GM12878 (cell line): ENCODE results near the gene CDHR5. TPM values are rescaled to one million over a fixed set of nuclear protein-coding genes. Genes with fewer than 3 reads are reported as not detected.

ENCODE experiments used
- ATAC-seq: fragments of 200-7000 bp; cut with Tn5 transposase; 3 replicates; pipeline ENCODE4 v1.9.1; 2020; ENCODE audit warnings: mild to moderate bottlenecking, moderate library complexity
- BruUV-seq: library from RNA; stranded (reverse); fragments of 400-500 nt; replicated peaks from 2 replicates; lab custom pipeline; 2021; lab: Mats Ljungman, UMichigan
- CTCF ChIA-PET: fragments of 300-600 bp; sonication (Branson Sonifier 250); formaldehyde crosslinking; extraction: SDS; loops from one replicate; lab custom pipeline; 2021; ENCODE audit warnings: inconsistent platforms; lab: Yijun Ruan, JAX
- POLR2A ChIA-PET: fragments of 350-600 bp; formaldehyde crosslinking; extraction: SDS; loops from one replicate; lab custom pipeline; 2021; ENCODE audit warnings: inconsistent platforms; lab: Charles Lee
- RAD21 ChIA-PET: fragments of 300-600 bp; sonication (Branson Sonifier 250); formaldehyde crosslinking; loops from one replicate; lab custom pipeline; 2023; ENCODE audit warnings: antibody characterized with exemption; ENCODE audit not compliant: unreplicated experiment; lab: Charles Lee
- SMC1A ChIA-PET: fragments of 300-600 bp; sonication (Branson Sonifier 250); formaldehyde crosslinking; loops from one replicate; lab custom pipeline; 2023; ENCODE audit not compliant: unreplicated experiment, uncharacterized antibody; lab: Charles Lee
- DNase-seq: peaks from one replicate; pipeline ENCODE4 v3.0.0-alpha.2; 2011; ENCODE audit warnings: low read depth, low spot score
- FAIRE-seq: peaks from 3 replicates; lab custom pipeline; 2011; peaks lifted over from hg19 to GRCh38; lab: Jason Lieb, UNC
- H2AFZ ChIP-seq: 2 replicates; pipeline ENCODE4 v1.6.0; 2011; ENCODE audit warnings: low read depth, low read length, control low read depth; ENCODE audit not compliant: control insufficient read depth
- H3K27ac ChIP-seq: 2 replicates; pipeline ENCODE4 v1.5.1; 2011; ENCODE audit warnings: control low read depth; ENCODE audit not compliant: control insufficient read depth, insufficient read depth
- H3K27me3 ChIP-seq, 2 experiments: replicated peaks in 1 of 2; 2 replicates each; pipeline versions ENCODE4 v1.6.0 to v1.6.1; 2011; ENCODE audit warnings: low read length in 1 of 2; ENCODE audit not compliant: control insufficient read depth in 2 of 2, insufficient read depth in 2 of 2
- H3K36me3 ChIP-seq, 2 experiments: 2 replicates each; pipeline ENCODE4 v1.5.1; 2011; ENCODE audit warnings: low read length in 1 of 2; ENCODE audit not compliant: control insufficient read depth in 2 of 2, insufficient read depth in 2 of 2
- H3K4me1 ChIP-seq: 2 replicates; pipeline ENCODE4 v1.6.1; 2011; ENCODE audit warnings: mild to moderate bottlenecking, low read length, moderate library complexity, mixed read lengths; ENCODE audit not compliant: control insufficient read depth, insufficient read depth
- H3K4me2 ChIP-seq: 2 replicates; pipeline ENCODE4 v1.6.0; 2011; ENCODE audit warnings: control low read depth; ENCODE audit not compliant: control insufficient read depth, insufficient read depth
- H3K4me3 ChIP-seq: fragments of 200-600 bp; sonication (generic); 2 replicates; pipeline ENCODE4 v1.5.1; 2016
- H3K79me2 ChIP-seq: 2 replicates; pipeline ENCODE4 v1.6.0; 2011; ENCODE audit warnings: low read length; ENCODE audit not compliant: control insufficient read depth, insufficient read depth
- H3K9ac ChIP-seq: 2 replicates; pipeline ENCODE4 v1.8.0; 2011; ENCODE audit warnings: low read length, control low read depth, mixed read lengths; ENCODE audit not compliant: control insufficient read depth, insufficient read depth
- H3K9me3 ChIP-seq: replicated peaks from 3 replicates; pipeline ENCODE4 v1.5.1; 2011; ENCODE audit warnings: mild to moderate bottlenecking, low read length; ENCODE audit not compliant: control insufficient read depth, insufficient read depth
- H4K20me1 ChIP-seq: 2 replicates; pipeline ENCODE4 v1.6.0; 2011; ENCODE audit not compliant: control insufficient read depth, insufficient read depth
- CBX3 ChIP-seq: fragments of 200-600 bp; sonication (generic); IDR thresholded peaks from 2 replicates; pipeline ENCODE4 v1.6.1; 2016; ENCODE audit warnings: low read depth, borderline replicate concordance
- KLF5 ChIP-seq: fragments of 450-650 bp; IDR thresholded peaks from 2 replicates; pipeline ENCODE4 v1.6.1; 2014; ENCODE audit warnings: mild to moderate bottlenecking; ENCODE audit not compliant: partially characterized antibody
- LARP7 ChIP-seq: fragments of 450-650 bp; IDR thresholded peaks from 2 replicates; pipeline ENCODE4 v1.6.1; 2017; ENCODE audit warnings: mild to moderate bottlenecking
- PAX5 ChIP-seq: IDR thresholded peaks from 2 replicates; pipeline ENCODE4 v1.6.1; 2011; ENCODE audit warnings: low read depth, low read length, borderline replicate concordance
- POLR2AphosphoS2 ChIP-seq: IDR thresholded peaks from 2 replicates; pipeline ENCODE4 v1.6.1; 2011; ENCODE audit warnings: low read depth, mild to moderate bottlenecking, low read length, improper control_type of control experiment, moderate library complexity
- POU2F2 ChIP-seq: IDR thresholded peaks from 3 replicates; pipeline ENCODE4 v1.6.1; 2011; ENCODE audit warnings: low read depth, mild to moderate bottlenecking, low read length, borderline replicate concordance
- RFX5 ChIP-seq: IDR thresholded peaks from 2 replicates; pipeline ENCODE4 v1.6.1; 2011; ENCODE audit warnings: low read depth, low read length, improper control_type of control experiment
- SIX5 ChIP-seq: IDR thresholded peaks from 2 replicates; pipeline ENCODE4 v1.6.1; 2011; ENCODE audit warnings: mild to moderate bottlenecking, low read depth, low read length, moderate library complexity; ENCODE audit not compliant: severe bottlenecking
- SRF ChIP-seq, 2 experiments: IDR thresholded peaks; 2 replicates each; pipeline ENCODE4 v1.6.1; 2011; ENCODE audit warnings: low read depth in 2 of 2, low read length in 2 of 2, mild to moderate bottlenecking in 1 of 2, moderate library complexity in 1 of 2
- STAT1 ChIP-seq: fragments of 450-650 bp; conservative IDR thresholded peaks from 2 replicates; pipeline ENCODE4 v1.6.1; 2014; ENCODE audit warnings: antibody characterized with exemption, mild to moderate bottlenecking
- TAF1 ChIP-seq: IDR thresholded peaks from 2 replicates; pipeline ENCODE4 v1.6.1; 2011; ENCODE audit warnings: mild to moderate bottlenecking, low read depth, low read length, borderline replicate concordance
- TCF7 ChIP-seq: IDR thresholded peaks from 2 replicates; pipeline ENCODE4 v1.6.1; 2014; ENCODE audit warnings: antibody characterized with exemption, borderline replicate concordance
- WGBS: methylation state at CpG from one replicate; pipeline ENCODE4 v1.1.6; 2016; ENCODE audit warnings: low lambda C conversion rate; ENCODE audit not compliant: insufficient replicate concordance, insufficient coverage; ENCODE audit errors: missing lambda C conversion rate; 5-methylcytosine and 5-hydroxymethylcytosine counted together
- in situ Hi-C: fragments of 300-500 bp; cut with MboI; formaldehyde crosslinking; loops from 9 replicates; pipeline ENCODE4 v1.14.3; 2018; ENCODE audit warnings: mixed read lengths
- intact Hi-C: fragments of 100-400 bp; cut with micrococcal nuclease; formaldehyde crosslinking; loops from one replicate; pipeline ENCODE4 v1.14.2; 2022; ENCODE audit not compliant: unreplicated experiment
- polyA plus RNA-seq, 11 experiments: library from polyadenylated mRNA; depleted of rRNA in 4 of 11; unstranded in 6 of 11; stranded (reverse) in 5 of 11; fragments of >200 nt; fragmentation: Nextera tagmentation in 4 of 11; fragmentation: Illumina TruSeq in 1 of 11; extraction: Ambion mirVana in 4 of 11; extraction: Trizol in 1 of 11; gene quantifications; 1 replicate in 1 of 11; 2 replicates in 10 of 11; pipeline versions ENCODE4 v1.2.1 to v1.2.3, GENCODE V29; 2011 to 2016; ENCODE audit warnings: inconsistent platforms in 2 of 11, missing spikeins in 2 of 11, low read depth in 1 of 11
- total RNA-seq, 4 experiments: library from RNA; depleted of rRNA in 3 of 4; stranded (reverse); fragments of >200 nt in 3 of 4; fragmentation: Illumina TruSeq in 1 of 4; extraction: Trizol in 1 of 4; gene quantifications; 2 replicates each; pipeline versions ENCODE4 v1.2.1 to v1.2.3, GENCODE V29; 2013 to 2021
- TF ChIP-seq, protein P1 (sequence below): fragments of 450-650 bp; formaldehyde crosslinking; IDR thresholded peaks from 2 replicates; pipeline ENCODE4 v1.5.0; 2022; ENCODE audit warnings: mild to moderate bottlenecking, missing genetic modification characterization
- TF ChIP-seq, protein P2 (sequence below): fragments of 450-650 bp; conservative IDR thresholded peaks from 2 replicates; pipeline ENCODE4 v1.6.1; 2017; ENCODE audit warnings: mild to moderate bottlenecking, moderate library complexity
- TF ChIP-seq, protein P3 (sequence below): fragments of 450-650 bp; IDR thresholded peaks from 2 replicates; pipeline ENCODE4 v1.6.1; 2018; ENCODE audit warnings: borderline replicate concordance, mild to moderate bottlenecking; ENCODE audit not compliant: partially characterized antibody

CDHR5 gene
- total and polyA plus RNA-seq, 10 of the 15 experiments (the other 5 are each of a cell fraction or from before 2014, with no cell fraction given) = 0.06 TPM; not detected in 9

DNA sequence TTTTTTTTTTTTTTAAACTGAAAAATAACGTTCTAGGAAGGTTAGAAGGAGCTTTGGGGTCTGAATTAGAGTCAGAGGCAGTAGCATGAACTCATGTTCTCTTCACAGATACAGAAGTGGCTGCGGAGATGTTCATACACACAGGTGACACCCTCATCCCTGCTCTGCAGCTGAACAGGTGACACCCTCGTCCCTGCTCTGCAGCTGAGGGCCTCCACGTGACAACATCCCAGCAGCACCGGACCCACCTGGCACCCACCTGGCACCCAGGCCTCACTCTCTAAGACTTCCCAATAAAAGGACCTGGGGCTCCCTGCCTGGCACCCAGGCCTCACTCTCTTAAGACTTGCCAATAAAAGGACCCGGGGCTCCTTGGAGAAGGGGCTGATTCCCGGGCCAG lies 32.1 kb upstream of the CDHR5 start:
- ChIA-PET CTCF (interaction anchor here (9.5 kb wide), 1 partner anchor 68 kb away, joined by 91 read pairs; no protein-coding TSS in a partner anchor), RAD21 (no interaction called here), POLR2A (no interaction called here), SMC1A (interaction anchor here (1.1 kb wide), 1 partner anchor 25 kb away, joined by 3 read pairs; no protein-coding TSS in a partner anchor)
- peaks cover 13% of the 10 kb centered on the region for H3K4me1 ChIP-seq
- no peak for ATAC-seq
- H3K27ac ChIP-seq = no peak overlapping the region
- intact Hi-C loops = no loop called here
- H3K9ac ChIP-seq = no peak overlapping the region
- WGBS = 95% methylated on average over 7 of the region's 7 CpGs
- in situ Hi-C loops = no loop called here
- H3K36me3 ChIP-seq = peaks cover 5 to 13% of the 10 kb centered on the region in 2 experiments; a peak in 3 of 4 replicates
- no TSS peak for BruUV-seq
- no peak for DNase-seq
- H3K4me3 ChIP-seq = no peak overlapping the region
- no peaks in the 10 kb centered on the region for H3K79me2 ChIP-seq
- FAIRE-seq = no peak
- no peak overlapping the region for H3K4me2 ChIP-seq
- no peak overlapping the region for H2AFZ ChIP-seq
- H4K20me1 ChIP-seq = no peaks in the 10 kb centered on the region
- no peaks in the 10 kb centered on the region for H3K9me3 ChIP-seq
- H3K27me3 ChIP-seq = no peaks in the 10 kb centered on the region
- TF ChIP-seq SRF (IDR thresholded peaks at IDR 0.05; ENCODE audit: low read depth in 2 of 2, low read length in 2 of 2) = no peak
- no peak for TF ChIP-seq SIX5
- no peak for TF ChIP-seq KLF5
- TF ChIP-seq, protein P1, sequence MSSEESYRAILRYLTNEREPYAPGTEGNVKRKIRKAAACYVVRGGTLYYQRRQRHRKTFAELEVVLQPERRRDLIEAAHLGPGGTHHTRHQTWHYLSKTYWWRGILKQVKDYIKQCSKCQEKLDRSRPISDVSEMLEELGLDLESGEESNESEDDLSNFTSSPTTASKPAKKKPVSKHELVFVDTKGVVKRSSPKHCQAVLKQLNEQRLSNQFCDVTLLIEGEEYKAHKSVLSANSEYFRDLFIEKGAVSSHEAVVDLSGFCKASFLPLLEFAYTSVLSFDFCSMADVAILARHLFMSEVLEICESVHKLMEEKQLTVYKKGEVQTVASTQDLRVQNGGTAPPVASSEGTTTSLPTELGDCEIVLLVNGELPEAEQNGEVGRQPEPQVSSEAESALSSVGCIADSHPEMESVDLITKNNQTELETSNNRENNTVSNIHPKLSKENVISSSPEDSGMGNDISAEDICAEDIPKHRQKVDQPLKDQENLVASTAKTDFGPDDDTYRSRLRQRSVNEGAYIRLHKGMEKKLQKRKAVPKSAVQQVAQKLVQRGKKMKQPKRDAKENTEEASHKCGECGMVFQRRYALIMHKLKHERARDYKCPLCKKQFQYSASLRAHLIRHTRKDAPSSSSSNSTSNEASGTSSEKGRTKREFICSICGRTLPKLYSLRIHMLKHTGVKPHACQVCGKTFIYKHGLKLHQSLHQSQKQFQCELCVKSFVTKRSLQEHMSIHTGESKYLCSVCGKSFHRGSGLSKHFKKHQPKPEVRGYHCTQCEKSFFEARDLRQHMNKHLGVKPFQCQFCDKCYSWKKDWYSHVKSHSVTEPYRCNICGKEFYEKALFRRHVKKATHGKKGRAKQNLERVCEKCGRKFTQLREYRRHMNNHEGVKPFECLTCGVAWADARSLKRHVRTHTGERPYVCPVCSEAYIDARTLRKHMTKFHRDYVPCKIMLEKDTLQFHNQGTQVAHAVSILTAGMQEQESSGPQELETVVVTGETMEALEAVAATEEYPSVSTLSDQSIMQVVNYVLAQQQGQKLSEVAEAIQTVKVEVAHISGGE (CRISPR knock-in tag) = no peak
- TF ChIP-seq LARP7 = no peak
- no peak for TF ChIP-seq RFX5
- TF ChIP-seq, protein P2, sequence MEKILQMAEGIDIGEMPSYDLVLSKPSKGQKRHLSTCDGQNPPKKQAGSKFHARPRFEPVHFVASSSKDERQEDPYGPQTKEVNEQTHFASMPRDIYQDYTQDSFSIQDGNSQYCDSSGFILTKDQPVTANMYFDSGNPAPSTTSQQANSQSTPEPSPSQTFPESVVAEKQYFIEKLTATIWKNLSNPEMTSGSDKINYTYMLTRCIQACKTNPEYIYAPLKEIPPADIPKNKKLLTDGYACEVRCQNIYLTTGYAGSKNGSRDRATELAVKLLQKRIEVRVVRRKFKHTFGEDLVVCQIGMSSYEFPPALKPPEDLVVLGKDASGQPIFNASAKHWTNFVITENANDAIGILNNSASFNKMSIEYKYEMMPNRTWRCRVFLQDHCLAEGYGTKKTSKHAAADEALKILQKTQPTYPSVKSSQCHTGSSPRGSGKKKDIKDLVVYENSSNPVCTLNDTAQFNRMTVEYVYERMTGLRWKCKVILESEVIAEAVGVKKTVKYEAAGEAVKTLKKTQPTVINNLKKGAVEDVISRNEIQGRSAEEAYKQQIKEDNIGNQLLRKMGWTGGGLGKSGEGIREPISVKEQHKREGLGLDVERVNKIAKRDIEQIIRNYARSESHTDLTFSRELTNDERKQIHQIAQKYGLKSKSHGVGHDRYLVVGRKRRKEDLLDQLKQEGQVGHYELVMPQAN = no peak
- TF ChIP-seq PAX5 = no peak
- TF ChIP-seq STAT1 = no peak
- no peak for TF ChIP-seq POU2F2
- no peak for TF ChIP-seq CBX3
- TF ChIP-seq TCF7 = no peak
- TF ChIP-seq TAF1 = no peak
- TF ChIP-seq POLR2AphosphoS2 = no peak
- TF ChIP-seq, protein P3, sequence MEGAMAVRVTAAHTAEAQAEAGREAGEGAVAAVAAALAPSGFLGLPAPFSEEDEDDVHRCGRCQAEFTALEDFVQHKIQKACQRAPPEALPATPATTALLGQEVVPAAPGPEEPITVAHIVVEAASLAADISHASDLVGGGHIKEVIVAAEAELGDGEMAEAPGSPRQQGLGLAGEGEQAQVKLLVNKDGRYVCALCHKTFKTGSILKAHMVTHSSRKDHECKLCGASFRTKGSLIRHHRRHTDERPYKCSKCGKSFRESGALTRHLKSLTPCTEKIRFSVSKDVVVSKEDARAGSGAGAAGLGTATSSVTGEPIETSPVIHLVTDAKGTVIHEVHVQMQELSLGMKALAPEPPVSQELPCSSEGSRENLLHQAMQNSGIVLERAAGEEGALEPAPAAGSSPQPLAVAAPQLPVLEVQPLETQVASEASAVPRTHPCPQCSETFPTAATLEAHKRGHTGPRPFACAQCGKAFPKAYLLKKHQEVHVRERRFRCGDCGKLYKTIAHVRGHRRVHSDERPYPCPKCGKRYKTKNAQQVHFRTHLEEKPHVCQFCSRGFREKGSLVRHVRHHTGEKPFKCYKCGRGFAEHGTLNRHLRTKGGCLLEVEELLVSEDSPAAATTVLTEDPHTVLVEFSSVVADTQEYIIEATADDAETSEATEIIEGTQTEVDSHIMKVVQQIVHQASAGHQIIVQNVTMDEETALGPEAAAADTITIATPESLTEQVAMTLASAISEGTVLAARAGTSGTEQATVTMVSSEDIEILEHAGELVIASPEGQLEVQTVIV = no peak
